GM19351 (cell line): ENCODE results near the gene PATJ.

Source experiments
- ATAC-seq: cut with Tn5 transposase; IDR thresholded peaks from one replicate; pipeline ENCODE4 v1.9.1; 2021; ENCODE audit warnings: mild to moderate bottlenecking, moderate library complexity; ENCODE audit not compliant: unreplicated experiment

Gene PATJ

DNA sequence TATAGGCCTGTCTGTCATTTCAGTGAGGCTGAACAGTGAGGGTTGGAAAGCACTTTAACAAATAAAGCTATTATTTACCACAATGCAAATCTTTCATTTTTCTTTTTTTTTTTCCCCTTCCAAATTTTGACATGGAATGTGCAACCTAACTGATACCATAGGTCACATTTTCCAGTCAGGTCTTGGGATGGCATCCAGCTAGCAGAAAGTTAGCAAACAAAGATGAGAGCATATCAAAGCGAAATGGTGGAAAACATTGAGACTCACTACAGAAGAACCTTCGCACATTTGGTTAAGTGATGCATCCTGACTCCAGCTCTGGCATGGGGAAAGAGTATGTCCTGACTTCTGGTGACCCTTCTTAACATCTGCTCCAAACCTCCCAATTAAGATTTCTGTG, 347.3 kb downstream of the PATJ start:
- ATAC-seq: no peak

DNA sequence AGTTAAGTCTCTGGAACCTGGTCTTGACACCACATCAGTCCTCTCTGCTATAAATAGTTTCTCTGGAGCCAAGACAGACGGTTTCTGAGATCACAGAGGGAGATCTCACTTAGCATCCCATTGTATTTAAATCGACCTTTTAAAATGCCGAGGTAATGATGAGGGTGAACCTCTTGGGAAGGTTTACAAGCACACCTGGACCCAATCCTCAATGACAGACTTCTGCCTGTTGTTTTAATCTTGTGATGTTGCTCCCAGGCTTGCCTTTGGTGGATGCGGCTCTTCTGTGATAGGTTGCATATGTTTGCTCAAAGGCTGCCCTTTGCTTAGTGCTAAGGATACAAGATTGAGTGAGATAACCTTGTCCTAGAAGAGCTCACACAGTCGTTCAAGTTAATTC, 347.7 kb downstream of the PATJ start:
- ATAC-seq: no peak

DNA sequence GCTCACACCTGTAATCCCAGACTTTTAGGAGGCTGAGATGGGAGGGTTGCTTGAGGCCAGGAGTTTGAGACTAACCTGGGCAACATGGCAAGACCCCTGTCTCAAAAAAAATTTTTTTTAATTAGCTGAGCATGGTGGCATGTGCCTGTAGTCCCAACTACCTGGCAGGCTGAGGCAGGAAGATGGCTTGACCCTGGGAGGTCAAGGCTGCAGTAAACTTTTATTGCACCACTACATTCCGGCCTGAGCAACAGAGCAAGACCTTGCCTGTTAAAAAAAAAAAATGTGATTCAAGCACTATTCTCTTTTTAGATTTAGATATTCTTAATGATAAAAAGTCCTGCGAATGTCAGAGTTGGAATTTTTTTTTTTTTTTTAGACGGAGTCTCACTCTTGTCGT, 349.8 kb downstream of the PATJ start:
- ATAC-seq: no peak

DNA sequence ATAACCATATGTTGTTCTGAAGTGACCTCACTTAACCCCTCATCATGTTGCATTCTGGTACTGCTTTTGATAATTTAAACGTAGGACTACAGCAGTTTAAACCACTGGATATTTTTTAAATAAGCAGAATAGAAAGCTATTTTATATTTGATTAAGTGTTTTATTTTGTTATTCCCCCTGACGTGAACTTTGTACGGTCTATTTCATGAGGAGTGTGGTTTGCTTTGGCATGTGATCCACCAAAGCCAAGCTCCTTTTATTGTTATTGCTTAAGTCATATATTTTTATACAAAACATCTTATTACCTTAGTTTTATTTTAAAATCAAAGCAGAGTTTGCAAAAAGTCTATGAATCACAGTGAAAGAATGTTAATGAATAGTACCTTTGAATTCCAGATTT, 351.0 kb downstream of the PATJ start:
- no peak for ATAC-seq

DNA sequence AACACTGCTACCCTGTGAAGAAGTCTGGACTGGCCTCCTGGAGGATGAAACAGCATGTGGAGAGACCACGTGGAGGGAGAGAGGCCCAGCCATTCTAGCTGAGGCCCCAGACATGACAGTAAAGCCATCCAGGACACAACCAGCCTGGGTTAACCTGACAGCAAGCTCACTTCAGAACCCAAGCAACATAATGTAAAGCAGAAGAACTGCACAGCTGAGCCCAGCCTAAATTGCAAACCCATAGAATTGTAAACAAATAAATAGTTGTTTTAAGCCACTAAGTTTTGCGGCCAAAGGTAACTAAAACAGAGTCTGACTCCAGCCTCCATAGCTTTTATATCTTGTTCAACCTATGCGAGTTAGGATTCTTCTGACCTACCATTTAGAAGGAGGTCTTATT, 355.2 kb downstream of the PATJ start:
- no peak for ATAC-seq

DNA sequence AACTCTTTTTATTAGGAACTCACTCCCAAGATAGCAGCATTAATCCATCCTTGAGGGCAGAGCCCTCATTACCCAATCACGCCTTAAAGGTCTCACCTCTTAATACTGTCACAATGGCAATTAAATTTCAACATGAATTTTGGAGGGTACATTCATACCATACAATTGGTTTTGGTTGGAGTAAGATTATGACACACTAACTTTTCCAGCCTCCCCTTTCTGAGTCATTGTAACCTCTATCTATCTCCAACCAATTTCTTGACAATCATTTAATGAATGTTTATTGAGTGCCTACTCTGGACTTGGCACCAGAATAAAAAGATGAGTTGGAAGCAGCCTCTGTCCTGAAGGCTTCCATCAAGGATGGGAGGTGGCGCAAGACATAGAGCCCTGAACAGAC, 358.2 kb downstream of the PATJ start:
- ATAC-seq: no peak

DNA sequence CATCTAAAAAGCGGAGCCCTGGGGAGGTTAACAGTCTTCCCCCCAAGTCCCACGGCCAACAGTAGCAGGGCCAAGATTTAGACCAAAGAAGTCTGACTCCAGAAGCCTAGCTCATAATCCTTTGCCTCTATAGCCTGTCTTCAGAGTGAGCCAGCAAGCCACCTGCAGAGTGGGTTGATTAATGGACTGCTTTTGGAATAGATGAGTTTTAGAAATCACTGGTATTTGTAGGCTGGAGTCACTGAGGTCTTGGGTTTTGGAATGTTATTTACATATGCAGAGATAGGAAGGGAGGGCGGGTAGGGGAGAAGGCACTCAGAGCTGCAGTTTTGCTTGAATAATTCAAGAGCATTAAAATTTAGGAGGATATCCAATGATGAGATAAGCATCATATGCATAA, 361.6 kb downstream of the PATJ start:
- no peak for ATAC-seq

DNA sequence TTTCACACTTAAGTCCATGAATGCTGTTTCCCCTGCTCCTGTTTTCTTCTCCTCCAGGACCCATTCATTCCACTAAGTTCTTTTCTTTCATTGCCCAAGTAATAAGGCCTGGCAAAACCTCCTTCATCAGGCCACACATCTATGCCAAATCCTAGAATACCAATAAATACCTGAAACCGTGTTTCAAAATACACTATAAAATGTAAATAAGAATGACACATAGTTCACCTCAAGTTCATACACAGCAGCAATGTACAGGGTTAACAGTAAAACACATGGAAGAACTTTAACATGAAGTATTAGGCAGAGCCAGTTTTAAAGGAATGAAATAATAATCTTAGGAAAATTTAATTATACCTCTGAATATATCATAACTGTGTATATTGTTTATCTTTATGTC, 365.6 kb downstream of the PATJ start:
- ATAC-seq: no peak

DNA sequence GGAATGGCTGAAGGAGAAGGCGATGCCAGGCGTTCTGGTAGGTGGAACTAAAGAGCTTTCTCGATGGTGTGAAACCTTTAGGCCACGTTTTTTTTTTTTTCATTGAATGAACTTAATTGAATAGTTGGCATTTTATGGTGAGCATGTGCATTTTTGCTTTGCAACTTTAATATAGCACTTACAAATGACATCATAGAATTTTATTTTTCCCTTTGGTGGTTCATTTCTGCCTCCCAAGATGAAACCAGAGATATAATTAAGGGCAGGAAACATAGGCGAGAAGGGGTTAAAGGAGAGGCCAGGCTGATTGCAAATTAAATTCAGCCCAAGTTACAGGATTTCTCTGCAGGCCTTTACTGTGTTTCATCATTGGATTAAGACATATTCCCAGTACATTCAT, 366.8 kb downstream of the PATJ start:
- ATAC-seq: no peak

DNA sequence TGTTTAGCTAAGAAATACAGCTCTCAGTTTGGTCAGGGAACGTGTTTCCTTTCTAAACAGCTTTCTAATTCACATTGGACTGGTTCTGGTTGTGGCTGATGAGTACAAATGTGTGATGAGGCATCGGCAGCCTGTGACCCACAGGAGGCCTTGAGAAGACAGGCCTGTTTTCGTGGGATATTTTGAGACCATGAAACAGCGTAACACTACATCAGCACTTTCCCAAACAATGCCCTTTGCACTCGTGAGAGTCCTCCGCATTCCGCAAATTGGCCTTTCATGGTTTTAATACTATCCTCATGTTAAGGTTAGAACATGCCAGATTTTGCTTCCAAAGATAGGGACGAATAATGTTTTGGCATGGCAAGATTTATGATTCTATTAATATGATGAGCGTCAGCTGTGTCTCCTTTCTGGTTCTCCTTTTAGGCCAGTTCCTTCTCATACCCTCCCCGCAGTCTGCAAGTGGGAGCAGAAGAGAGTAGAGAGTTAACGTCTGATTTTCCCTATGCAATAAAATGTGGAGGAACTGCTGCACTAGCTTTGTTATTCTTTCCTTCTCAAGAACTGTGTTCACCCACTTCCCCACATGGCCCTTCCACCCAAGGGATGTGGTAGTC, 368.0 kb downstream of the PATJ start:
- ATAC-seq: no peak

DNA sequence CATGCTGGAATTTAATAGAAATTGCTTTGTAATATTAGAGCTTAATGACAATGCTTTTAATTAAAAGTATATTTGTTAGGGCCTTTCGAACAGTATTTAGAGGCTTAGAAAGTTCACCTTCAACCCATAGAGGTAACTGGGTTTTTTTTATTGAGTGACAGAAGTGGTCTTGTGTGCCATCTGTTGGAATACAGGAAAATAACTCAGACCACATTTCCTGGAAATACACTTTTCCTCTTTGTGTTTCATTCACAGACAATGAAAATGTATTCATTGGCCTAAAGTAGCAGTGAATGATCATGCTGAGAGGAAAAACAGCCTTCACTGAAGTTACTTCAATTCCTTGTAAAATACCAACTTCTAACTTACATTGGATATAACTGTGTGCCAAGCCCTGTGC, 368.8 kb downstream of the PATJ start:
- ATAC-seq: no peak

DNA sequence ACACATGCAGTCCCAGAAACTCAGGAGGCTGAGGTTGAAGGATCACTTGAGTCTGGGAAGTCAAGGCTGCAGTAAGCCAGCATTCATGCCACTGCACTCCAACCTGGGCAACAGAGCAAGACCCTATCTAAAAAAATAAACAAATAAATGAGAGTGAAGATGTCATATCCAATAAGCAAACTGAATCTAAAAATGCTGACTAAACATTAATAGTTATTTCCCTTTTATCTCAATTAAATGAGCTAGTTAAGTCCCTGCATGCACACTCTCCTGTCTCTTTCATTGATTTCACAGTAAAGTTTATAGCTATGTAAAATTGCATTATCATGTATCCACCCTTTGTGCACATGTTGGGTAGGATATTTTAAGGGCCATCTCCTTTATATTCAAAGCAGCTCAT, 371.2 kb downstream of the PATJ start:
- no peak for ATAC-seq

DNA sequence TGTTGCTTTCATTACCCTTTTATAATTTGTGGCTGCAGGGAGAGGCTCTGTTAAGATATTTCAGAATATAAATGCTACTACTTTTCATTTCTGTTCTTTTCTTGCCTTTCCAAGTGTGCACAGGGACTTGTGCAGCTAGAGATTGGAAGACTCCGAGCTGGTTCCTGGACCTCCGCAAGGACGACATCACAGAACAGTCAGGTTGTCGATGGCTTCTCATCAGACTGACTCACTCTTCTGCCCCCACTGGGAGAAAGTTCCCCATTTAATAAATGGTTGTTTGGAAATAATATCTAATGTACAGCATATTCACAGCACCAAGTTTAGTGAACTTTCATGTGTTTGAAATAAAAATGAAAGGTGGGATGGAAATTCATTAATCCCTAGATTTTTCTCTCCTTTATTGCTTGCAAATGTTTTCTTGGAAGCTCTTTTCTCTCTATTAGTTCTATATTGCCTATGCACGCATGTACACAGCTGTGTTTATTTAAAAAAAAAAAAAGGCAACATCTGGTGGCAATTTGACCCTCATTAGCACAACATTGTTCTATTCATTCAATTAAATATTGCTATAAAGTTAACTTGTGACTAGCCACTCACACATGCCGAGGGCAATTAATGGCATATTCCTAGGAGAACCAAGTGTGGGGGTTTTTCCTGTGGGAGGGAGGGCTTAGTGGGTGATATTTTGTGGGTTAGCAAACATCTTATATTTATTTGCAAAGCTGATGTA, 374.9 kb downstream of the PATJ start:
- ATAC-seq: no peak

DNA sequence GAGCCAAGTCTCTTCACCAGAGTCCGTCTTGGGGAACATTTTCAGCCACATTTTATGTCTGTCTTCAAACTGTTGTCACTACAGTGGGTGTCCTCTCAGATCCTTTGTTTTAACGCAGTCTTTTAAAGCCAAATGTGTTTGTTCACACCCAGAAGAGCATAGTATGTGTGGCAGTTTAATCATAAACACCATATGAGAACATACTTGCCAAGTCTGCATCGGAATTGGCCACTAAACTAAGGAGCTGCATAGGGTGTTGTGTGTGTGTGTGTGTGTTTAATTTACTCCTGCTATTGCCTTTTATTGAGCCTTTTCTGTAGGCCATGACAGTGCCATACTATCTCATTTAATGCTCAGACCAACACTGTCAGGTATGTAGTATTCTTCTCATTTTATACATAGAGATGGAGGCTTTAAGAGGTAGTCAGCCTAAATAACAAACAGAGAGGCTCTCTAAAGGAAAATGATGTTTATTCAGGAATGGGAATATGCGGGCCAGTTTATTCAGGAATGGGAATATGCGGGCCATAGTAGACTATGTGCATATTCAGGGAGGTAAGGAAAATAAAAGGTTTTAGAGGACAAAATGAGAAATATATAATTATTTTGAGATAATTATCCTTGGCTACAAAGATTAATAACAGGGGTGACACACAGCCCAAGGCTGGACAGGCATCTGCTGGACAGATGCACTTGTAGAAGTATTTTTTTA, 384.5 kb downstream of the PATJ start:
- no peak for ATAC-seq

DNA sequence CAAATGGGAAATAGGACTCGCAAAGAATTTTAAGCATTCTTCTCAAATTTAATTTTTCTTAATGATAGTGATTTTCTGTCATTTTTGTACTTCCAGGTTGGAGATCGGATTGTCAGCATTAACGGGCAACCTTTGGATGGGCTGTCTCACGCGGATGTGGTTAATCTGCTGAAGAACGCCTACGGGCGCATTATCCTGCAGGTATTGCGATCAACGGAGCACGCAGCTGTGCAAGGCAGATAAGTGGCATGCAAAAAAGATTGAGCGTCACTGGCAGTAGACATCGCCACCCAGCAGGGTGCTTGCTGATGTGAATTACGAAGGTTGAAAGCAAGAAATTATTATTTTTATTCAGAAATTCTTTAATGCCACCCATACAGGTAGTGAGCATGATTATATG, 386.5 kb downstream of the PATJ start:
- no peak for ATAC-seq

DNA sequence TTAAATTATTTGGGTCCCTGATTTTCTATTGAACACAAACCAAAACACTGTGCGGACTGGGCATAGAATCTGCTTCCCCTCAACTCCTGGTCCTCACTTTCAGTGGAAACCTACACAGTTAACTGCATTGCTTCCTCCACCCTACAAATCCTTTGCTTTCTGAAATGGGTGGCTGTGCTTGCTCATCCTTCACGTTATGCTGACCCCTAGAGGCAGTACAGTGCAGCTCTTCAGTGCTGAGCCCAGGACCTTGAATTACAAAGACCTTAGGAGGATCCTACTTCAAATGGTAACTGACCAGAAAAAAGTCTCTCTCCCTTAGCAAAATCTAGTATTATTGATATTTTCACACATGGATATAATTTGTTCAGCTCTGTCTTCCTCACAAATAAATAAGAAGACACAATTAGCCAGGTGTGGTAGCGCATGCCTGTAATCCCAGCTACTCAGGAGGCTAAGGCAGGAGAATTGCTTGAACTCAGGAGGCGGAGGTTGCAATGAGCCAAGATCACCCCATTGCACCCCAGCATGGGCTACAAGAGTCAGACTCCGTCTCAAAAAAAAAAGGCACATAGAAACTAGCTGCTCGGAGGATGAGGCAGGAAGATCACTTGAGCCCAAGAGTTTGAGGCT, 388.9 kb downstream of the PATJ start:
- peak; percentile 98 for ATAC-seq

DNA sequence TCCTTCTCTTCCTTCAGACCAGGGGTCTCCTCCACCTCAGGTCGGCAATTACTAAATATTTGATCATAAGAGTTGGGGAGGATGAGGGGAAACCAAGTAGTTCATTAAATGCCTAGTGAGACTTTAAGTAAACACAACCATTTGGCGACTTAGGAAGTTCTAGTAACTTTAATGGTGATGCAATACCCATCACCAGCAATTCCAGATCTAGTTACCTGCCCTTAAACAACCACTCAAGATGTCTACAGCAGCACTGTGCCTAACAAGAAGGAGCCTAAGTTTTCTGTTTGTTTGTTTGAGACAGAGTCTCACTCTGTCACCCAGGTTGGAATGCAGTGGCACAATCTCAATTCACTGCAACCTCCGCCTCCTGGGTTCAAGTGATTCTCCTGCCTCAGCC, 395.7 kb downstream of the PATJ start:
- ATAC-seq: no peak

DNA sequence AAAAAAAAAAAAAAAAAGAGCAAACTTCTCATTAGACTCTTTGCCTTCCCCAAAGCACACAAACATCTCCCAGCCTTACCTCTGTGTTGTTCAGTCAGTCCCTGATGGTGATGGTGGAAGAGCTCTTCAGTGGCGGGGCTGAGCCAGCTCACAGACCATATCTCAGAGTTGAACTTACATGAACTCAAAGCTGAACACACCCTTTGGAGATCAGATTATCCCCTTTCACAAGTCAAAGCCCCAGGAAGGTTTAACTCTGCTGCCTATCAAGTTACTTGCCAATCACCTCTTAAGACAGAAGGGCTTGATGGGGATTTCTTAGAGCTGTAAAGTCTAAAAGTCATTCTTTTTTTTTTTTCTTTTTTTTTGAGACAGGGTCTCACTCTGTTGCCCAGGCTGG, 397.1 kb downstream of the PATJ start:
- no peak for ATAC-seq

DNA sequence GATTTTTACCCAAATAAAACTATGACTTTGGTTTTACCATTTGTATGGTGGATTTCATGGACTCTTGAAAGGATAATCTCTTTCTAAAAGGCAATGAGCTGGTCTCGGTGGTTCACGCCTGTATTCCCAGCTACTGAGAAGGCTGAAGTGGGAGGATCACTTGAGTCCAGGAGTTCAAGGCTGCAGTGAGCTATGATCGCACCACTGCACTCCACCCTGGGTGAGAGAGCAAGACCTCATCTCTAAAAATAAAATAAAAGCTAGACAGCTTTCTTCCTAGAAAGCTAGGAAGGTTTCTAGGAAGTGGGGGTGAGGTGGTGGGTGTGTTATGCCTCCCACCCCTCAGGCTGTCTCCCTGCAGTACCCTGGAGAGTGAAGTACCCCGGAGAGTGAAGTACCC, 398.4 kb downstream of the PATJ start:
- ATAC-seq: no peak

DNA sequence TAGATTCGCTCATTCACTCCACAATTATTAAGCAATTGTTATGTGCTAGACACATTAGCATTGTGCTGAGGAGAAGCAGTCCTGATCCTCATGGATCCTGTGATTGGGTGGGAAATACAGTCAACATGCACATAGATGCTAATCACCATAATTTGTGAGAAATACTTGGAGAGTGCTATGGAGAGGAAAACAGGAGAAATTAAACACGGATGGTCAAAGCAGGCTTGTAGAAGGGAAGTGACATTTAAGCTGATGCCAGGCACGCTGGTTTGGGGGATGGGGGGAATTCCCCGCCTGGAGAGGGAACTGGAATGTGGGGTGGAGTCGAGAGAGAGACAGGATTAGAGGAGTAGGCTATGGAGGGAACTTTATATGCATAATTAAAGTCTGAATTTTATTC, 400.2 kb downstream of the PATJ start:
- no peak for ATAC-seq

DNA sequence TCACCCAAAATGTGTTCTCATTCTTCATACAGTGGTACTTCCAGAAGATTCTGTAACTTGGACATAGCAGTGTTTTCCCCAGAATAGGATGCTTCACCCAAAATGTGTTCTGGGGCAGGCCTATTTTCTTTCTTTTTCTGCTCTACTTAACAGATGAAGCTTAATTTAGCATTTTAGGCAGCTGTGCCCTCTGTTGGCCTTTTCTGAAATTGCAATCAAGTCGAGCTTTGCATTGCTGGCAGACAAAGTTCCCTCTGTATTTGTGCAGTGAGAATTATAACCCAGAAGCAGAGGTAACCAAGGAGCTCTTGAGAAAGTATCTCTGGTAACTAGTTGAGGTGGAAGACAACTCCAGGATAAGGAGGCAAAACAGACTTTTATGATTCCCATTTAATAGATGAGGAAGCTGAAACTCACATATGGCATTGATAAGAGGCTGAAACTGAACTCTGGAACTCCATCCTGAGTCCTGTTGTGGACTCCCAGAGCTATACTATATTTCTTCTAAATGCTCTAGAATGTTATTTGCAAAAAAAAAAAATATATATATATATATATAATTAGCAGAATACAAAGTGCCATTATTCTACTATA, 402.1 kb downstream of the PATJ start:
- ATAC-seq: peak; percentile 82
